Spleen (tissue), 11 donors: ENCODE data around the gene PCNX2. TPM values are rescaled to one million over a fixed set of nuclear protein-coding genes. Genes with fewer than 3 reads are reported as not detected.

Source experiments
- DNase-seq: peaks from one replicate; pipeline ENCODE4 v3.0.0-alpha.2; 2020
- H3K27ac ChIP-seq, 8 donors: fragments of 200-600 bp; sonication (generic) in 7 of 8; 1 replicate in 4 of 8; 2 replicates in 4 of 8; pipeline versions ENCODE4 v1.5.0 to v1.8.0; 2016 to 2021; ENCODE audit warnings: inconsistent platforms in 4 of 8, mild to moderate bottlenecking in 4 of 8, moderate library complexity in 1 of 8
- H3K27me3 ChIP-seq, 7 donors: fragments of 200-600 bp; sonication (generic) in 6 of 7; replicated peaks in 1 of 7; 1 replicate in 4 of 7; 2 replicates in 3 of 7; pipeline versions ENCODE4 v1.5.0 to v1.8.0; 2016 to 2021; ENCODE audit warnings: inconsistent platforms in 3 of 7, mild to moderate bottlenecking in 1 of 7
- H3K36me3 ChIP-seq, 6 donors: fragments of 200-600 bp; sonication (generic) in 5 of 6; 1 replicate in 4 of 6; 2 replicates in 2 of 6; pipeline versions ENCODE4 v1.5.0 to v1.8.0; 2016 to 2021; ENCODE audit warnings: inconsistent platforms in 2 of 6
- H3K4me1 ChIP-seq, 6 donors: fragments of 200-600 bp; sonication (generic) in 5 of 6; 1 replicate in 3 of 6; 2 replicates in 3 of 6; pipeline versions ENCODE4 v1.5.0 to v1.8.0; 2016 to 2021; ENCODE audit warnings: inconsistent platforms in 3 of 6
- H3K4me3 ChIP-seq, 8 donors: fragments of 200-600 bp; sonication (generic) in 7 of 8; 1 replicate in 4 of 8; 2 replicates in 4 of 8; pipeline versions ENCODE4 v1.5.0 to v1.8.0; 2016 to 2021; ENCODE audit warnings: inconsistent platforms in 4 of 8, mild to moderate bottlenecking in 4 of 8, moderate library complexity in 2 of 8
- H3K9me3 ChIP-seq, 8 donors: fragments of 200-600 bp; sonication (generic) in 7 of 8; 1 replicate in 4 of 8; 2 replicates in 4 of 8; pipeline versions ENCODE4 v1.5.0 to v1.8.0; 2016 to 2021; ENCODE audit warnings: inconsistent platforms in 4 of 8
- POLR2A ChIP-seq, 3 donors: fragments of 450-650 bp; IDR thresholded peaks; one replicate each; pipeline ENCODE4 v1.5.1; 2017; ENCODE audit warnings: antibody characterized with exemption in 3 of 3, mild to moderate bottlenecking in 1 of 3
- POLR2AphosphoS5 ChIP-seq, 3 donors: sonication (generic); formaldehyde crosslinking; IDR thresholded peaks; one replicate each; pipeline ENCODE4 v1.5.1; 2017; ENCODE audit warnings: antibody characterized with exemption in 3 of 3
- WGBS, 5 donors: extraction: QIAGEN DNeasy Blood & Tissue Kit in 3 of 5; methylation state at CpG; one replicate each; pipeline versions ENCODE4 v1.1.5 to v1.1.7; 2013 to 2018; 5-methylcytosine and 5-hydroxymethylcytosine counted together
- intact Hi-C: fragments of 100-400 bp; cut with DNase I; formaldehyde crosslinking; loops from one replicate; pipeline ENCODE4 v1.15.0; 2023; ENCODE audit warnings: low total_unique reads
- polyA plus RNA-seq, 3 donors: library from polyadenylated mRNA; stranded (reverse); fragments of 200-250 nt; gene quantifications; one replicate each; pipeline ENCODE4 v1.2.1, GENCODE V29; 2013
- total RNA-seq, 7 donors: library from RNA; depleted of rRNA in 3 of 7; stranded (reverse); fragments of >200 nt in 3 of 7; fragmentation: NEBNext Ultra II Directional in 4 of 7; extraction: Animal tissue kit (Norgen Biotek cat#: 25700) in 4 of 7; gene quantifications; one replicate each; pipeline versions ENCODE4 v1.1.0 to v1.2.1, GENCODE V29; 2016 to 2021
- TF ChIP-seq, protein P1 (sequence below), 11 experiments: fragments of 200-600 bp in 7 of 11; fragments of 450-650 bp in 4 of 11; sonication (generic) in 4 of 11; IDR thresholded peaks in 8 of 11; conservative IDR thresholded peaks in 3 of 11; 1 replicate in 7 of 11; 2 replicates in 4 of 11; pipeline versions ENCODE4 v1.4.0 to v1.8.0; 2016 to 2021; ENCODE audit warnings: antibody characterized with exemption in 11 of 11, inconsistent platforms in 4 of 11, mild to moderate bottlenecking in 1 of 11
- donor health status: healthy with polysubstance abuse.
- donor health status: DM: no; HTN: no; CAD: no; lungs with moderate emphysema.
- donor health status: DM: no; HTN: no; CAD: no.
- donor health status: Bipolar disorder and iron deficiency.
- donor health status: healthy.
- donor health status: DM: no; HTN: no; CAD: no.
- donor health status: DM: yes; HTN: yes; CAD: no.

Gene PCNX2
- total and polyA plus RNA-seq, 10 donors = 4.0 to 26.5 (median 15.4) TPM

DNA sequence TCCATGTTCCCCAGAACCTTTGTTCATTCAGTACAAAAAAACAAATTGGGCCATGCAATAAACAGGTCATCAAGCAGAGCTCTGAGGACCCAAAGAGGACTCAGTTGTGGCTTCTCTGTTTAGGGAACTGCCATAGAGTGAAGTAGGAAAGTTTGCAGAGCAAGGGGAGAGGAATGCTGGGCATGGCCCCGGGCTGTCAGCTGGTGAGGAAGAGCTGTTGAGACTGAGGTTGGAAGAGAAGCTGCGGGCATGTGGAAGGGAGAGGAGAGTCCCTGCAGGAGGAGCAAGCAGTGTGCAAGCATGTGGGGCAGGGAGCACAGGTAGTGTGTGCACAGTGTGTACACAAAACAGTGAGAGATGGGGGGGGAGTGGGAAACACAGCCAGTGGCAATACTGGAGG is 273.3 kb downstream of the PCNX2 start:
- no peak for TF ChIP-seq POLR2AphosphoS5 (IDR thresholded peaks at IDR 0.05)
- TF ChIP-seq, protein P1, sequence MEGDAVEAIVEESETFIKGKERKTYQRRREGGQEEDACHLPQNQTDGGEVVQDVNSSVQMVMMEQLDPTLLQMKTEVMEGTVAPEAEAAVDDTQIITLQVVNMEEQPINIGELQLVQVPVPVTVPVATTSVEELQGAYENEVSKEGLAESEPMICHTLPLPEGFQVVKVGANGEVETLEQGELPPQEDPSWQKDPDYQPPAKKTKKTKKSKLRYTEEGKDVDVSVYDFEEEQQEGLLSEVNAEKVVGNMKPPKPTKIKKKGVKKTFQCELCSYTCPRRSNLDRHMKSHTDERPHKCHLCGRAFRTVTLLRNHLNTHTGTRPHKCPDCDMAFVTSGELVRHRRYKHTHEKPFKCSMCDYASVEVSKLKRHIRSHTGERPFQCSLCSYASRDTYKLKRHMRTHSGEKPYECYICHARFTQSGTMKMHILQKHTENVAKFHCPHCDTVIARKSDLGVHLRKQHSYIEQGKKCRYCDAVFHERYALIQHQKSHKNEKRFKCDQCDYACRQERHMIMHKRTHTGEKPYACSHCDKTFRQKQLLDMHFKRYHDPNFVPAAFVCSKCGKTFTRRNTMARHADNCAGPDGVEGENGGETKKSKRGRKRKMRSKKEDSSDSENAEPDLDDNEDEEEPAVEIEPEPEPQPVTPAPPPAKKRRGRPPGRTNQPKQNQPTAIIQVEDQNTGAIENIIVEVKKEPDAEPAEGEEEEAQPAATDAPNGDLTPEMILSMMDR (IDR thresholded peaks at IDR 0.05 in 8 of 11, conservative IDR thresholded peaks at IDR 0.05 in 3 of 11) = no peak
- TF ChIP-seq POLR2A (IDR thresholded peaks at IDR 0.05) = no peak
- peaks cover 0 to 13% (median 0%) of the 10 kb centered on the region in 6 donors for H3K4me1 ChIP-seq
- no peak overlapping the region for H3K27ac ChIP-seq
- H3K9me3 ChIP-seq = no peaks in the 10 kb centered on the region
- WGBS, 5 donors = 84 to 100% (median 89%) methylated on average over 2 of the region's 2 CpGs
- DNase-seq = no peak
- H3K4me3 ChIP-seq = no peak overlapping the region
- H3K36me3 ChIP-seq = peaks cover 0 to 23% (median 0%) of the 10 kb centered on the region in 6 donors
- intact Hi-C loops = no loop called here
- H3K27me3 ChIP-seq = no peaks in the 10 kb centered on the region

DNA sequence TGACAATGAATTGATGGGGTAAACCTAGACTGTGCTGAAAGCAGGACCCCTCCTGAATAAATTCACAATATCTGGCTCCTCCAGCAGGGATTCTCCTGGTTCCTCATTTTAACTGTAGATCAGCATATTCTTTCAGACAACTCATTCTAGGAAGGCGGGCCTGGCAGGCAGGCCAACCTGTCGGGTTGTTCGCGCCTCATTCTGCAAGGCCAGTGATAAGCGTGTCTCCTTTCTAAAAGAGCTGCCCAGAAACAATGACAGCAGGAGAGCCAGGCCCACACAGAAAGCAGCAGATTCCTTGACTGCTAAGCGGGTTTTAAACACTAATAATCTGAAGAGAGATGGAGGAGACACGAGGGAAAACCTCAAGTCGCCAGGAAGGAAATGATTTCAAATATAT is 275.1 kb downstream of the PCNX2 start:
- no peak for DNase-seq
- Histone ChIP-seq H3K4me1 (peaks cover 0 to 13% (median 0%) of the 10 kb centered on the region in 6 donors), H3K4me3 (no peak overlapping the region), H3K9me3 (no peaks in the 10 kb centered on the region), H3K36me3 (peaks cover 0 to 23% (median 0%) of the 10 kb centered on the region in 6 donors), H3K27ac (no peak overlapping the region), H3K27me3 (no peaks in the 10 kb centered on the region)
- 31 to 49% (median 48%) methylated on average over 8 of the region's 8 CpGs for WGBS, 5 donors
- intact Hi-C loops = no loop called here
- TF ChIP-seq POLR2A (IDR thresholded peaks at IDR 0.05) (no peak), POLR2AphosphoS5 (IDR thresholded peaks at IDR 0.05) (no peak)
- TF ChIP-seq, protein P1 (IDR thresholded peaks at IDR 0.05 in 8 of 11, conservative IDR thresholded peaks at IDR 0.05 in 3 of 11) = no peak

DNA sequence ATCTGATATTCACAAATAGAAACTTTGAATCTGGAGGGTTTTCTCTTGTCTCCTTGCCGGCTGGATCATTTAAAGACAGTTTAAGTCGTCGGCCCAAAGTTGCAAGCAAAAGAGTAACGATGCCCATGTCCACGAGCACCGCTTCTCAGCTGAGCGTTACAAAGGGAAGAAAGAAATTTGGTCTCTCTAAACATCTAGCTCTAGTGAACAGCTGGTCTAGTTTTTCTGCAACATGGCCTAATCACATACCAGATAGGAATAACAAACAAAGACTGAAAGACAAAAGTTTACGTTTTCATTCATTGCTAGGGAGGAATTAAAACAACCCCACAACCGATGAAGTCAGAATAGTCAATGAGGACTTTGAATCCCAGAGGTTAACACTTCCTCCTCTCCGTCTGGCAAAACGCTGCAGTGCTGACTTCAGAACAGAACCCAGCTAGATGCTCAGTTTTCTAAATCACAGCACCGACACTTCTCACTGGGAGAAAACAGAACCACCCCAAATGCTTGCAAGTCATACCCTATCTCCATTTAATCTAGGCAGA is 275.7 kb downstream of the PCNX2 start:
- TF ChIP-seq POLR2AphosphoS5 (IDR thresholded peaks at IDR 0.05) (no peak), POLR2A (IDR thresholded peaks at IDR 0.05) (no peak)
- TF ChIP-seq, protein P1 (IDR thresholded peaks at IDR 0.05 in 8 of 11, conservative IDR thresholded peaks at IDR 0.05 in 3 of 11) = no peak
- DNase-seq = no peak
- Histone ChIP-seq H3K27ac (no peak overlapping the region), H3K9me3 (no peaks in the 10 kb centered on the region), H3K27me3 (no peaks in the 10 kb centered on the region), H3K36me3 (peaks cover 0 to 19% (median 0%) of the 10 kb centered on the region in 6 donors), H3K4me1 (peaks cover 0 to 13% (median 0%) of the 10 kb centered on the region in 6 donors), H3K4me3 (no peak overlapping the region)
- 84 to 90% (median 86%) methylated on average over 12 of the region's 12 CpGs for WGBS, 5 donors
- intact Hi-C loops = no loop called here

DNA sequence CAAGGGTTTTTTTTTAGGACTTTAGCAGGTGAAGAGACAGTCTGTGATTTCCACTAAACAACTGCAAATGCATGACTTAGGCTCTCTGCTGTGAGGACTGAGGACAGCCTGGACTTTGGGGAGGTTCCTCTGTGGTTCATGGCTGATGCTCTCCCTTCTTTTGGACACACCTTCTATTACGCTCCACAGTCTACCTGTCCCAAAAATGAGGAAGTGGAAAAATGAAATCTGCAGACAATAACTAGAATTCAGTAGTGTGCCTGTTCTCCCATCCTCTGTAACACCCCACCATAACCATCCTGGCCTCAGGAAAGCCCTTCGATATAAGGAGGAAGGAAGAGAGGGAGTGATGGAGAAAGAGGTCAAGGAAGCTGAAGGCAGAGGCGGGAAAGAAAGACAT is 276.4 kb downstream of the PCNX2 start:
- Histone ChIP-seq H3K27me3 (no peaks in the 10 kb centered on the region), H3K9me3 (no peaks in the 10 kb centered on the region), H3K27ac (no peak overlapping the region), H3K36me3 (peaks cover 0 to 19% (median 0%) of the 10 kb centered on the region in 6 donors), H3K4me3 (no peak overlapping the region), H3K4me1 (peaks cover 0 to 13% (median 0%) of the 10 kb centered on the region in 6 donors)
- intact Hi-C loops = no loop called here
- DNase-seq = no peak
- WGBS, 5 donors = 66 to 83% (median 78%) methylated on average over 3 of the region's 3 CpGs
- TF ChIP-seq, protein P1 (IDR thresholded peaks at IDR 0.05 in 8 of 11, conservative IDR thresholded peaks at IDR 0.05 in 3 of 11) = no peak
- TF ChIP-seq POLR2A (IDR thresholded peaks at IDR 0.05) (no peak), POLR2AphosphoS5 (IDR thresholded peaks at IDR 0.05) (no peak)
